ENCODE measurements around the gene POTEF. TPM values are rescaled to one million over a fixed set of nuclear protein-coding genes. Genes with fewer than 3 reads are reported as not detected.

POTEF gene
- total and polyA plus RNA-seq, 2 of the 4 experiments (the other 2 are of a cell fraction): not detected

GRCh38 chr2:130160131-130160530 lies 31.1 kb upstream of the POTEF start:
- H3K18ac ChIP-seq (ENCODE audit: low read depth, low read length): no peak overlapping the region
- DNase-seq (no peak), ATAC-seq (ENCODE audit: low read depth) (no peak)
- no peaks in the 10 kb centered on the region for H4K20me1 ChIP-seq (ENCODE audit: insufficient read depth, low read length)
- H4K8ac ChIP-seq (ENCODE audit: low read depth in 2 of 2, low read length in 2 of 2): no peak overlapping the region
- TF ChIP-seq BHLHE40 (IDR thresholded peaks at IDR 0.05; ENCODE audit: low read depth, low read length): no peak
- no peak for TF ChIP-seq ELK1 (IDR thresholded peaks at IDR 0.05; ENCODE audit: borderline replicate concordance, low read depth, low read length)
- TF ChIP-seq, protein P1, sequence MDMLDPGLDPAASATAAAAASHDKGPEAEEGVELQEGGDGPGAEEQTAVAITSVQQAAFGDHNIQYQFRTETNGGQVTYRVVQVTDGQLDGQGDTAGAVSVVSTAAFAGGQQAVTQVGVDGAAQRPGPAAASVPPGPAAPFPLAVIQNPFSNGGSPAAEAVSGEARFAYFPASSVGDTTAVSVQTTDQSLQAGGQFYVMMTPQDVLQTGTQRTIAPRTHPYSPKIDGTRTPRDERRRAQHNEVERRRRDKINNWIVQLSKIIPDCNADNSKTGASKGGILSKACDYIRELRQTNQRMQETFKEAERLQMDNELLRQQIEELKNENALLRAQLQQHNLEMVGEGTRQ (IDR thresholded peaks at IDR 0.05; ENCODE audit: low read depth, low read length): no peak
- no peak for TF ChIP-seq MAZ (IDR thresholded peaks at IDR 0.05; ENCODE audit: borderline replicate concordance, low read depth, low read length)
- no peak for TF ChIP-seq MXI1 (IDR thresholded peaks at IDR 0.05; ENCODE audit: borderline replicate concordance, low read depth, low read length)
- no peak for TF ChIP-seq POLR2A (IDR thresholded peaks at IDR 0.05; ENCODE audit: low read depth, low read length)
- TF ChIP-seq CTCF (conservative IDR thresholded peaks at IDR 0.05; ENCODE audit: low read depth, low read length): no peak
- no peak for TF ChIP-seq CEBPB (IDR thresholded peaks at IDR 0.05; ENCODE audit: low read depth, low read length)
- no peak for TF ChIP-seq RFX5 (IDR thresholded peaks at IDR 0.05; ENCODE audit: low read depth, low read length)
- no peak for TF ChIP-seq RCOR1 (IDR thresholded peaks at IDR 0.05; ENCODE audit: insufficient replicate concordance, low read length)
- TF ChIP-seq FOS (IDR thresholded peaks at IDR 0.05; ENCODE audit: low read depth, low read length): no peak
- TF ChIP-seq MAFK (IDR thresholded peaks at IDR 0.05; ENCODE audit: low read depth, low read length): no peak
- TF ChIP-seq SMC3 (IDR thresholded peaks at IDR 0.05; ENCODE audit: low read depth, low read length): no peak
- no peak for TF ChIP-seq RAD21 (IDR thresholded peaks at IDR 0.05; ENCODE audit: low read length)
- TF ChIP-seq CHD1 (IDR thresholded peaks at IDR 0.05; ENCODE audit: low read depth, low read length): no peak
- no peak for TF ChIP-seq NFE2L2 (IDR thresholded peaks at IDR 0.05; ENCODE audit: low read depth, low read length)
- POLR2A ChIA-PET (ENCODE audit: unreplicated experiment): no interaction called here
- H3K23ac ChIP-seq (ENCODE audit: low read depth, low read length): no peak overlapping the region
- no peaks in the 10 kb centered on the region for H3K27me3 ChIP-seq (ENCODE audit: control insufficient read depth, insufficient read depth, low read length)
- no peak overlapping the region for H2AK9ac ChIP-seq (replicated peaks; ENCODE audit: low read depth, low read length, poor library complexity)
- H3K27ac ChIP-seq (ENCODE audit: insufficient read depth, low read length): no peak overlapping the region
- in situ Hi-C loops (cut with MboI; ENCODE audit: low sequenced_read_pairs): loop anchor here (25.0 kb wide), 1 partner anchor 1352 kb away; no protein-coding TSS in a partner anchor
- H2AK5ac ChIP-seq (ENCODE audit: low read depth, low read length): no peak overlapping the region
- no peak overlapping the region for H4K5ac ChIP-seq (ENCODE audit: low read depth, low read length)
- no peak overlapping the region for H3K9ac ChIP-seq (ENCODE audit: low read depth, low read length)
- CTCF ChIA-PET: no interaction called here
- H3K14ac ChIP-seq (replicated peaks; ENCODE audit: low read depth, low read length): no peak overlapping the region
- no peak overlapping the region for H3K4me2 ChIP-seq (ENCODE audit: low read depth, low read length)
- H4K91ac ChIP-seq (ENCODE audit: insufficient read depth, low read depth, low read length): no peak overlapping the region
- no peaks in the 10 kb centered on the region for H3K79me1 ChIP-seq (ENCODE audit: low read depth in 1 of 2, low read length in 2 of 2)
- no peak overlapping the region for H2BK5ac ChIP-seq (ENCODE audit: low read depth, low read length, poor library complexity, severe bottlenecking)
- no peak overlapping the region for H3K4ac ChIP-seq (ENCODE audit: low read depth, low read length)
- H3K4me1 ChIP-seq (ENCODE audit: control insufficient read depth, insufficient read depth, low read length): no peaks in the 10 kb centered on the region
- no peak overlapping the region for H2BK120ac ChIP-seq (ENCODE audit: low read depth, low read length)
- no peak overlapping the region for H3K4me3 ChIP-seq (ENCODE audit: insufficient read depth, low read depth, low read length)
- no peak overlapping the region for H2BK15ac ChIP-seq (ENCODE audit: low read depth, low read length)
- no TSS peak for BruUV-seq (replicated peaks)
- H3K56ac ChIP-seq (ENCODE audit: extremely low read depth, insufficient read depth, low read length): no peak overlapping the region
- dilution Hi-C loops (cut with HindIII; ENCODE audit: low sequenced_read_pairs, unreplicated experiment): no loop called here
- no peaks in the 10 kb centered on the region for H3K9me3 ChIP-seq (ENCODE audit: control insufficient read depth, insufficient read depth, low read length)
- H2AFZ ChIP-seq (replicated peaks; ENCODE audit: low read length, poor library complexity): no peak overlapping the region
- 97% methylated on average over 4 of the region's 6 CpGs; no CpG with 5 or more reads in 1 of the 2 experiments for WGBS, 2 experiments (ENCODE audit: extremely low coverage in 2 of 2, insufficient read length in 1 of 2)
- no peaks in the 10 kb centered on the region for H3K9me1 ChIP-seq (ENCODE audit: insufficient read depth, low read length)
- H2BK20ac ChIP-seq (ENCODE audit: low read depth, low read length): no peak overlapping the region
- peaks cover 28% of the 10 kb centered on the region for H3K36me3 ChIP-seq (ENCODE audit: control insufficient read depth, insufficient read depth, low read length)
- intact Hi-C loops (cut with micrococcal nuclease): no loop called here

All from IMR-90 (cell line).